ENCODE data around the gene EFNA5. TPM values are rescaled to one million over a fixed set of nuclear protein-coding genes. Genes with fewer than 3 reads are reported as not detected.

The EFNA5 gene
- total and polyA plus RNA-seq, 4 donors, result 4.2 to 11.8 (median 8.3) TPM

DNA sequence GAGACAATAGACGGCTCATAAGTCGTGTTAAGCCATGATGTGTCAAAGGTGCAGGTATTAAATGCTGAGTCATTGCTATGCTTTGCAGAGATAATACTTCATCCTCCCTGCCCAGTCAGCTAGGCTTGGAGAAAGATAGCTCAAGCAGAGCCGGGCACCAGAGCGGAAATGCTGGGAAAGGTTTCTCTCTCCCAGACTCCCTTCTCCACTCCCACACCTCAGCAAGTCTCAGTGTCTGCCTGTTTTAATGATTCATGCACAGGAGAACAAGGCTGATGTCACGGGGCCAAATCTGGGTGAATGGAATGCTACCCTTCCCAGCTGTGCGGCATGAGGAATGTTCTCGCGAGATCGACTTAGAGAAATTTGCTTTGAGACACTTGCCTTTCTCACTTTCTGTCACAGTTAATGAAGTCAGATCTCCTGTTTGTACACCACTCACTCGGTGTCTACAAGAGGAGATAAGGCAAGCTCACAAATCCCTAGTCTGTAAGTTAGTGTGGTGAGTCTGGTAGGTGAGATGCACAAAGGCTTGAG is 204.4 kb downstream of the EFNA5 start:
- Histone ChIP-seq H3K4me3 (ENCODE audit: low read length in 2 of 2) (no peak overlapping the region), H3K9me3 (ENCODE audit: control insufficient read depth, low read length) (no peaks in the 10 kb centered on the region), H3K27me3 (ENCODE audit: control insufficient read depth in 1 of 2, insufficient read depth in 2 of 2, low read length in 1 of 2) (no peaks in the 10 kb centered on the region), H3K36me3 (ENCODE audit: control insufficient read depth in 1 of 2, insufficient read depth in 2 of 2, low read length in 1 of 2) (no peaks in the 10 kb centered on the region), H3K4me1 (ENCODE audit: control insufficient read depth in 1 of 2, insufficient read depth in 2 of 2, low read length in 2 of 2) (peaks cover 1 to 16% of the 10 kb centered on the region in 2 donors), H3K27ac (ENCODE audit: low read depth in 1 of 2, low read length in 2 of 2) (peak overlapping the region in 1 of 2 donors; percentile 35)
- DNase-seq (no peak), ATAC-seq (ENCODE audit: low FRiP score) (no peak)
- 70% methylated on average over 10 of the region's 10 CpGs for WGBS, 2 donors
- intact Hi-C loops (cut with DNase I), result loop anchor here (5.0 kb wide), 2 partner anchors 34 to 39 kb away; no protein-coding TSS in a partner anchor

DNA sequence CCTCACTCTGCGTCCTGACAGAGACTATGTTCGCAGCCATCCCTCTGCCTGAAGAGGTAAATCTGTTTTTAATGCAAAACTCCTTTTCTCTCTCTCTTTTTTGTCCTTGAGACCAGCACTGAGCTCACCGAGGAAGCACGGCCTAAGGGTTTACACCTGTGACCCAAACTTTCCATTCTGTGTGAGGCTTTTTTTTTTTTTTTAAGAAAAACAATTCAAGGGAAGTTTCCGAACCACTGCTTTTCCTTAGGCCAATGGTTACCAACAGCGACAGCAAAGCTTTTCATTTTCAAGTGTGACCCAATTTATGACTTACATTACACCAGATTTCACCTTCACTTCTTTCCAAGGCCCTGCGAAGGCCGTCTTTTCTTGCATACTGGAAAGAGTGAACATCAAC is 205.9 kb downstream of the EFNA5 start:
- ATAC-seq (ENCODE audit: low FRiP score) (no peak), DNase-seq (no peak)
- Histone ChIP-seq H3K9me3 (ENCODE audit: control insufficient read depth, low read length) (no peaks in the 10 kb centered on the region), H3K27ac (ENCODE audit: low read depth in 1 of 2, low read length in 2 of 2) (no peak overlapping the region), H3K4me3 (ENCODE audit: low read length in 2 of 2) (no peak overlapping the region), H3K4me1 (ENCODE audit: control insufficient read depth in 1 of 2, insufficient read depth in 2 of 2, low read length in 2 of 2) (peaks cover 1 to 12% of the 10 kb centered on the region in 2 donors), H3K36me3 (ENCODE audit: control insufficient read depth in 1 of 2, insufficient read depth in 2 of 2, low read length in 1 of 2) (no peaks in the 10 kb centered on the region), H3K27me3 (ENCODE audit: control insufficient read depth in 1 of 2, insufficient read depth in 2 of 2, low read length in 1 of 2) (no peaks in the 10 kb centered on the region)
- 84% methylated on average over 8 of the region's 8 CpGs for WGBS, 2 donors
- intact Hi-C loops (cut with DNase I), result loop anchor here (5.0 kb wide), 2 partner anchors 33 to 38 kb away; no protein-coding TSS in a partner anchor

DNA sequence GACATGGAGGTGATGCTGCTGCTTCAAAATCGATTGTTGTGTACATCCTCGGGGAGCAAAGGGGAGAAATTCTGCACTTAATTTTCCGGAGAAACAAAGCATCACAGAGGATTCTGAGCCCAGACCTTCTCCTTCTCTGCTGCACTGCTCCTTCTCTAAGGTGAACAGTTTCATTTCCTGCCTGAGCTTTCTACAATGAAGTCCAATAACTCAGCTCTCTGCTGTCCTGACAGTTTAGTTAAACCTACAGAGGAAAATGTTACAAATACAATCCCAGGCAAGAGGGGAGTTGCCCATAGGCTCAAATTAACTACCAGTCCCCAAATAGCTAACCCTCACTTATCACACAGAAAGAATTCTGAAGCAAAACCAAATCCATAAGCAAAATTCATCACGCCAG is 206.3 kb downstream of the EFNA5 start:
- H3K4me3 ChIP-seq (ENCODE audit: low read length in 2 of 2), result no peak overlapping the region
- no peaks in the 10 kb centered on the region for H3K36me3 ChIP-seq (ENCODE audit: control insufficient read depth in 1 of 2, insufficient read depth in 2 of 2, low read length in 1 of 2)
- no peak for ATAC-seq (ENCODE audit: low FRiP score)
- intact Hi-C loops (cut with DNase I), result no loop called here
- WGBS, 2 donors, result 80 to 83% methylated on average over 4 of the region's 4 CpGs
- no peaks in the 10 kb centered on the region for H3K9me3 ChIP-seq (ENCODE audit: control insufficient read depth, low read length)
- peaks cover 1 to 11% of the 10 kb centered on the region in 2 donors for H3K4me1 ChIP-seq (ENCODE audit: control insufficient read depth in 1 of 2, insufficient read depth in 2 of 2, low read length in 2 of 2)
- no peak overlapping the region for H3K27ac ChIP-seq (ENCODE audit: low read depth in 1 of 2, low read length in 2 of 2)
- no peaks in the 10 kb centered on the region for H3K27me3 ChIP-seq (ENCODE audit: control insufficient read depth in 1 of 2, insufficient read depth in 2 of 2, low read length in 1 of 2)
- no peak for DNase-seq

DNA sequence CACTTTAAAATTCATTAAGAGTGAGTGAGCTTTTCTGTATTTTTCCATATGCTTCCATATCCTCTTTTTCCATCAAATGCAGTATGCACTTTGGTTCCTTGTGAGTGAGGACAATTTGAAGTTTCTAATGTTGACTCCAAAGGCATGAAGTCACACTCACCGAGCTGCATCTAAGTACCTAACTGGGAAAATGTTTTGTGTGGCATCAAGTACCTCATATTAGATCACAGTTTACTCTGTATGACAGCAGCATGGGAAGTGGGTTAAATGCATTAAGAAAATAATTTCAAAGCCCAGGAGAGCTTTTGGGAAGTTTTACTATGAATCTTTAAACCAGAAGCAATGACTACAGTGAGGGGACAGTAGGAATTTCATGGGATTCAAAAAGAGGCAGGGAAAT is 207.0 kb downstream of the EFNA5 start:
- ATAC-seq (ENCODE audit: low FRiP score) (no peak), DNase-seq (no peak)
- H3K27me3 ChIP-seq (ENCODE audit: control insufficient read depth in 1 of 2, insufficient read depth in 2 of 2, low read length in 1 of 2), result no peaks in the 10 kb centered on the region
- intact Hi-C loops (cut with DNase I), result no loop called here
- H3K4me1 ChIP-seq (ENCODE audit: control insufficient read depth in 1 of 2, insufficient read depth in 2 of 2, low read length in 2 of 2), result peaks cover 1 to 4% of the 10 kb centered on the region in 2 donors
- 44 to 56% methylated on average over 1 of the region's 1 CpG for WGBS, 2 donors
- no peak overlapping the region for H3K4me3 ChIP-seq (ENCODE audit: low read length in 2 of 2)
- no peaks in the 10 kb centered on the region for H3K36me3 ChIP-seq (ENCODE audit: control insufficient read depth in 1 of 2, insufficient read depth in 2 of 2, low read length in 1 of 2)
- no peak overlapping the region for H3K27ac ChIP-seq (ENCODE audit: low read depth in 1 of 2, low read length in 2 of 2)
- H3K9me3 ChIP-seq (ENCODE audit: control insufficient read depth, low read length), result no peaks in the 10 kb centered on the region

DNA sequence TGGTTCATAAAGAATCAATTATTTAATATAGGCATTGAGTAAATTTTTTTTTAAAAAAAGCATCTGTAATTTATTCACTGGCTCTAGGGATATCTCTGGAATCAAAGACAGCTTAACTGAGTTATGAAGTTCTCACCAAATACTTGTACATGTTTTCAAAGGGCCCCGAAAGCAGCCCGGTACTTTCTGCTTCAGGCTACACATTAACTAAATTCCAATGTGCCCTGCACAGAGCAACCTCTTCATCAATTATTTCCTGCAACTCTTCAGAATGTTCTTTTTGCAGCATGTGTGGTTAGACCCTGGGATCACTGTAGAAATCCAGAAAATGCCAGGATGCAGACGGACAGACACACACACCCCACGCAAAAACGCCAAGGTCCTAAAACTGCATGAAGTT is 209.0 kb downstream of the EFNA5 start:
- no peak for DNase-seq
- Histone ChIP-seq H3K4me3 (ENCODE audit: low read length in 2 of 2) (no peak overlapping the region), H3K27ac (ENCODE audit: low read depth in 1 of 2, low read length in 2 of 2) (no peak overlapping the region), H3K36me3 (ENCODE audit: control insufficient read depth in 1 of 2, insufficient read depth in 2 of 2, low read length in 1 of 2) (no peaks in the 10 kb centered on the region), H3K4me1 (ENCODE audit: control insufficient read depth in 1 of 2, insufficient read depth in 2 of 2, low read length in 2 of 2) (peaks cover 0 to 1% of the 10 kb centered on the region in 2 donors), H3K27me3 (ENCODE audit: control insufficient read depth in 1 of 2, insufficient read depth in 2 of 2, low read length in 1 of 2) (no peaks in the 10 kb centered on the region), H3K9me3 (ENCODE audit: control insufficient read depth, low read length) (no peaks in the 10 kb centered on the region)
- no peak for ATAC-seq (ENCODE audit: low FRiP score)
- intact Hi-C loops (cut with DNase I), result no loop called here
- 94 to 96% methylated on average over 5 of the region's 5 CpGs for WGBS, 2 donors

DNA sequence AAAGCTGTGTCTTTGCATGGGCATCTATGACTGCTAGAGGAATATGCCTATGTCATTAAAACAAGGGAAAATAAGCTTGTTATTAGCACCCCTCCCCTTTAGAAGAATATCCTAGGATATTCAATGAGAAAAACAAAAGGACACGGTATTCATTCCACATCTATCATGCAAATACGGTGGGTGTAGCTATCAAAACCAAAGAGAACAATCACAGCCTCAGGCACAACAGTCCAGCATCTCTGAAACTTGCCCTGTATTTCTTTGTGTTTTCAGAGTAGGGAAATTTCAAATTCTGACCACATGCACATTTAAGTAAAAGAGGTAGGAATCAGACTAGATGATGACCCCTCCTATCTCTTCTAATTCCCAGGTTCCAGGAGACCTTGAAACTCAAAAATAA is 209.9 kb downstream of the EFNA5 start:
- no peak for ATAC-seq (ENCODE audit: low FRiP score)
- H3K9me3 ChIP-seq (ENCODE audit: control insufficient read depth, low read length), result no peaks in the 10 kb centered on the region
- H3K4me1 ChIP-seq (ENCODE audit: control insufficient read depth in 1 of 2, insufficient read depth in 2 of 2, low read length in 2 of 2), result no peaks in the 10 kb centered on the region
- no peak for DNase-seq
- H3K27ac ChIP-seq (ENCODE audit: low read depth in 1 of 2, low read length in 2 of 2), result no peak overlapping the region
- intact Hi-C loops (cut with DNase I), result no loop called here
- H3K4me3 ChIP-seq (ENCODE audit: low read length in 2 of 2), result no peak overlapping the region
- H3K36me3 ChIP-seq (ENCODE audit: control insufficient read depth in 1 of 2, insufficient read depth in 2 of 2, low read length in 1 of 2), result no peaks in the 10 kb centered on the region
- 86 to 87% methylated on average over 2 of the region's 2 CpGs for WGBS, 2 donors
- no peaks in the 10 kb centered on the region for H3K27me3 ChIP-seq (ENCODE audit: control insufficient read depth in 1 of 2, insufficient read depth in 2 of 2, low read length in 1 of 2)

DNA sequence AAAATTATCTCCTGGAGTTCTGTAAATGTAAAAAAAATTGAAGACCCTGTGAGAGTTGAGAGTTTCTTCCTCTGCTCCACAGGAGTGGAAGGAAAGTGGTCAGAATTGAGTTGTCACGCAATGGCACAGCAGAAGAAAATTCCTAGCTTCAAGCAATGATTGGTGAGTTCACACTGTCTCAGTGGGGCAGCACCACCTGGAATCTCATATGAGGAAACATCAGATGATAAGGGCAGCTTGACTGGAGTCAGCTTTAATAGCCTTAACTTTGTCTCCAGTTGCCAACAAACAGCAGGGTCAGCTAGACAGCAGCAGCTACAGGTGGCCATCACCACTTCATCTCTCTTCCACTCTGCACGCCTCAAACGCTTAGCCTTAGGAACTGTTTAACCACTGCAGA is 211.1 kb downstream of the EFNA5 start:
- DNase-seq (no peak), ATAC-seq (ENCODE audit: low FRiP score) (no peak)
- intact Hi-C loops (cut with DNase I), result no loop called here
- Histone ChIP-seq H3K4me1 (ENCODE audit: control insufficient read depth in 1 of 2, insufficient read depth in 2 of 2, low read length in 2 of 2) (no peaks in the 10 kb centered on the region), H3K9me3 (ENCODE audit: control insufficient read depth, low read length) (no peaks in the 10 kb centered on the region), H3K4me3 (ENCODE audit: low read length in 2 of 2) (no peak overlapping the region), H3K27me3 (ENCODE audit: control insufficient read depth in 1 of 2, insufficient read depth in 2 of 2, low read length in 1 of 2) (no peaks in the 10 kb centered on the region), H3K27ac (ENCODE audit: low read depth in 1 of 2, low read length in 2 of 2) (no peak overlapping the region), H3K36me3 (ENCODE audit: control insufficient read depth in 1 of 2, insufficient read depth in 2 of 2, low read length in 1 of 2) (no peaks in the 10 kb centered on the region)
- 97 to 100% methylated on average over 3 of the region's 3 CpGs for WGBS, 2 donors

DNA sequence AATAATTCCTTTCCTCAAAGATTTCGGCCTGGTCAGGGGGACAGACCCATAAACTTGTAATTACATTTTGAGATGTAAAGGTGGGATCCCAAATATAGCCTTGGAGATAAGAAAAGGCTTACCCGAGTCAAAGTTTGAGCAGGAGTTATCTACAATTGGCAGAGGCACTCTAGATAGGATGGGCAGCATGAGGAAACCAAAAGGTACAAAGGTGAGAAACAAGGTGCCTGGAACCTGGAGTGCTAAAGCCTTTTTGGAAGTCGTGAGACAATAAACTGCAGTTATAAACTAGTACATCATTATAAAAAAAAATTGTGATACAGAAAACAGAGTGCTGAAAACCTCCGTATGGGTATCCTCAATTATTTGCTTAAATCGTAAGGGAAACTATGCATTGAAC is 212.4 kb downstream of the EFNA5 start:
- ATAC-seq (ENCODE audit: low FRiP score), result no peak
- no peak for DNase-seq
- H3K4me3 ChIP-seq (ENCODE audit: low read length in 2 of 2), result no peak overlapping the region
- no peaks in the 10 kb centered on the region for H3K4me1 ChIP-seq (ENCODE audit: control insufficient read depth in 1 of 2, insufficient read depth in 2 of 2, low read length in 2 of 2)
- no peaks in the 10 kb centered on the region for H3K36me3 ChIP-seq (ENCODE audit: control insufficient read depth in 1 of 2, insufficient read depth in 2 of 2, low read length in 1 of 2)
- 89 to 90% methylated on average over 5 of the region's 5 CpGs for WGBS, 2 donors
- no peaks in the 10 kb centered on the region for H3K9me3 ChIP-seq (ENCODE audit: control insufficient read depth, low read length)
- intact Hi-C loops (cut with DNase I), result no loop called here
- H3K27me3 ChIP-seq (ENCODE audit: control insufficient read depth in 1 of 2, insufficient read depth in 2 of 2, low read length in 1 of 2), result no peaks in the 10 kb centered on the region
- no peak overlapping the region for H3K27ac ChIP-seq (ENCODE audit: low read depth in 1 of 2, low read length in 2 of 2)

DNA sequence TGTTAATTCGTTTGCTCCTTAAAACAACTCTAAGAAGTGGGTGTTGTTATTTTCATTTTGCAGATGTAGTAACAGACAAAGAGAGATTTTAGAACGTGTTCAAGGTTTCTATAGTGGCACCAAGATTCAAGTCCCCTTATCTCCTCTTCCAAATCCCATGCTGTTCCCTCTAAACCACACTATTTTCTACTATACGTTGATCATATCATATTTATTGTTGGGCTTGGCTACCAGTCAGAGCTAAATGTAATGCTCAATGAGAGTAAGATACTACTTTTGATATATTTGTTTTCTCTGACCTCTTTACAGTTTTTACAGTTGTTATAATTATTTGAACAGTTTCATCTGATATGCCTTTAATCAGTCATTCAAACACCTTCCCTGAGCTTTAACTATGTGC is 212.9 kb downstream of the EFNA5 start:
- ATAC-seq (ENCODE audit: low FRiP score), result no peak
- Histone ChIP-seq H3K27ac (ENCODE audit: low read depth in 1 of 2, low read length in 2 of 2) (no peak overlapping the region), H3K9me3 (ENCODE audit: control insufficient read depth, low read length) (no peaks in the 10 kb centered on the region), H3K36me3 (ENCODE audit: control insufficient read depth in 1 of 2, insufficient read depth in 2 of 2, low read length in 1 of 2) (no peaks in the 10 kb centered on the region), H3K4me1 (ENCODE audit: control insufficient read depth in 1 of 2, insufficient read depth in 2 of 2, low read length in 2 of 2) (no peaks in the 10 kb centered on the region), H3K4me3 (ENCODE audit: low read length in 2 of 2) (no peak overlapping the region), H3K27me3 (ENCODE audit: control insufficient read depth in 1 of 2, insufficient read depth in 2 of 2, low read length in 1 of 2) (no peaks in the 10 kb centered on the region)
- WGBS, 2 donors, result 63 to 86% methylated on average over 3 of the region's 3 CpGs
- intact Hi-C loops (cut with DNase I), result no loop called here
- no peak for DNase-seq

Data from aorta (tissue), 5 donors.